ENCODE measurements around the gene CAP1.
A peak's percentile ranks its signal among the peaks of the same experiment; 100 is the strongest.
"Not testable (repeated sequence)": the region's sequence is repeated elsewhere in the genome, so short reads cannot be mapped to it uniquely, and the experiment has no call there.

Gene CAP1

GRCh38 chr1:40040511-40041465 is at the start of gene CAP1:
Gene CAP1, plus strand, starts transcription at chr1:40040729. Its CDS starts 18,618 bp downstream, at chr1:40059347.
- peak; percentile 96 for DNase-seq

- DNase-seq: no peak
Observed at GRCh38 chr1:39992234-39992633, 48.3 kb upstream of the CAP1 start.

- DNase-seq: no peak
Observed at GRCh38 chr1:39992888-39993287, 47.6 kb upstream of the CAP1 start.

DNA sequence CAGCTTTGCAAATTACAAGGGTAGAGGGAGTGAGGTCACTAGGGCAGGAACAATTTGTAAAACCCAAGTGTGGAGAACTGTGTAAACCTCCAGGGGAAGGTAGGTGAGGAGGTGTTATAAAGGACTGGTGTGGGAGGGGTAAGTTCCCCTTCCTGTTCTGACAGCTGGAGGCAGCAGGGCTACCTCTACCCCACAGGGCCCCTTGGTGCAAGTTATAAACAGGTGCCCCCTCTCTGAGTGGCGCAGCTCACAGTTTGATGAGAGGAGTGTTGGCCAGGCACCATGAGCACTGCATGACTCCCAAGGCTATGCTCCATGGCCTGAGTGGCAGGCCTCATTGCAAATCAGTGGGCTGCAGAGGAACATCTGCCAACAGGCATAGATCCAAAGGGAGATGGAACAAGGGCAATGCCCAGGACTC is 44.5 kb upstream of the CAP1 start:
- no peak for DNase-seq

- DNase-seq: no peak
Observed at GRCh38 chr1:39996396-39997004, 44.0 kb upstream of the CAP1 start.

DNA sequence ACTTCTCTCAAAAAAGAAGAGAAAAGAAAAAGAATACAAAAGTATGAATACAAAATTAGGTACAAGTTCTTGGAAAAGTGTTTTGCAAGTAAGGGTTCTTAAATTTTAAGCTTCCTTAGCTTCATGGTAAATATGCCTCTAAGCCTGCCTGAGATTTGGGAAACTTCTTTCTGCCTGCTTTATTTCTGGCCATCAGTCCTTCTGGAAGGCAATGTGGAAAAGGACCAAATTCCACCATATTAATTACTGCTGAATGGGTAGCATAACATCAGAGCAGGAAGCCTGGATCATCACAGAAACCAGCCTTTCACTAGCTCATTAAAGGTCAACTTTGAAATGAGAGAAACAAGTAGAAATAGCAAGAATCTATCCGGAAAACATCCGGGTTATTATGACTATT is 39.1 kb upstream of the CAP1 start:
- DNase-seq: no peak

GRCh38 chr1:40003156-40004093 is 37.1 kb upstream of the CAP1 start:
- DNase-seq: no peak

DNA sequence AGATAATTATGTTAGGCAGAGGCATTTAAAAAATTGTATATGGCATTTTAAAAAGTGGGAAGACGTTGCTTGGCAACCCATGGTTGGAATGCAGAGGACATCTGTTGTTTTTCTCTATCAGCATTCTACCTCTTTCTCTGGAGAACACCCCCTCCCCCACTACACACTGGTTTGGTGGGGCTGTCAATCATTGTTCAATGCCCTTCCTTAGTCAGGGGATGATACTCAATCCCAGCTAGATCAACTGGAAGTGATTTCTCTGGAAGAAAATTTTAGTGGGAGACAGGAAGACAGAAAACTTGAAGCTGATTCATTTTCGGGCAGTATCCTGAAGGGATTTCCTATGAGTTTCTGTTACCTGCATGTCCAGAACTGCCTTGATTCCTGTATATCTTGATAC is 35.7 kb upstream of the CAP1 start:
- no peak for DNase-seq

DNA sequence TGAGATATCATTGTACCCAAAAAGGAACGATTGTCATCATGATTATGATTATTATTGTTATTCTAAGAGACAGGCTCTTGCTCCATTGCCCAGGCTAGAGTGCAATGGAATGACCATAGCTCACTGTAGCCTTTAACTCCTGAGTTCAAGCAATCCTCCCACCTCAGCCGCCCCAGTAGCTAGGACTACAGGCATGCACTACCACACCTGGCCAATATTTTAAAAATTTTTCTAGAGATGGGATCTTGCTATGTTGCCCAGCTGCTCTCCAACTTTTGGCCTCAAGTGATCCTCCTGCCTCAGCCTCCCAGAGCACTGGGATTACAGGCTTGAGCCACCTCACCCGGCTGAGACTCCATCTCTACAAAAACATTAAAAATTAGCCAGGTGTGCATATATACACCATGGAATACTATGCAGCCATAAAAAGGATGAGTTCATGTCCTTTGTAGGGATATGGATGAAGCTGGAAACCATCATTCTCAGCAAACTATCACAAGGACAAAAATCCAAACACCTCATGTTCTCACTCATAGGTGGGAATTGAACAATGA is 33.0 kb upstream of the CAP1 start:
- not testable (repeated sequence) for DNase-seq

- no peak for DNase-seq
Observed at GRCh38 chr1:40011198-40011597, 29.3 kb upstream of the CAP1 start.

- DNase-seq: no peak
Observed at GRCh38 chr1:40014253-40014706, 26.2 kb upstream of the CAP1 start.

GRCh38 chr1:40014812-40015594 is 25.5 kb upstream of the CAP1 start:
- no peak for DNase-seq

GRCh38 chr1:40017951-40018575 is 22.5 kb upstream of the CAP1 start:
- DNase-seq: no peak

DNA sequence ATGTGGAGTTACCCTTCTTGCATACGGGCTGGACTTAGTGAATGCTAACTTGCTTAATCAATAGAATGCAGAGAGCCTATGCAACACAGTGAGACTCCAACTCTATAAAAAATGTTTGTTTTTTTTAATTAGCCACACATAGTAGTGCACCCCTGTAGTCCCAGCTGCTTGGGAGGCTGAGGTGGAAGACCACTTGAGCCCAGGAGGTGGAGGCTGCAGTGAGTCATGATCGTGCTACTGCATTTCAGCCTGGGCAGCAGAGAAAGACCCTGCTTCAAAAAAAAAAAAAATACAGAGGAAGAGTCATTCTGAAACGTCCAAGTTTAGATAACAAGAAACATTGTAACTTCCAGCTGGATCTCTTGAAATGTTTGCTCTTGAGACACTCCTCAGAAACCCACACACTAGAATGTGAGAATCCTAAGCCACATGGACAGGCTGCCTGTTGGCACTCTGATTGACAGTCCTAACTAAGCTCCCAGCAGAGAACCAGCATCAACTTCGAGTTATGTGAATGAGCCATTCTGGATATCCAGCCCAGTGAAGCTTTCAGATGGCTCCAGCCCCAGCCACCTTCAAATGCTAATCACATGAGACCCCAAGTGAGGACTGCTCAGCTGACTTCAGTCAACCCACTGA is 20.0 kb upstream of the CAP1 start:
- DNase-seq: no peak

GRCh38 chr1:40023379-40023944 is 17.1 kb upstream of the CAP1 start:
- DNase-seq: no peak

DNA sequence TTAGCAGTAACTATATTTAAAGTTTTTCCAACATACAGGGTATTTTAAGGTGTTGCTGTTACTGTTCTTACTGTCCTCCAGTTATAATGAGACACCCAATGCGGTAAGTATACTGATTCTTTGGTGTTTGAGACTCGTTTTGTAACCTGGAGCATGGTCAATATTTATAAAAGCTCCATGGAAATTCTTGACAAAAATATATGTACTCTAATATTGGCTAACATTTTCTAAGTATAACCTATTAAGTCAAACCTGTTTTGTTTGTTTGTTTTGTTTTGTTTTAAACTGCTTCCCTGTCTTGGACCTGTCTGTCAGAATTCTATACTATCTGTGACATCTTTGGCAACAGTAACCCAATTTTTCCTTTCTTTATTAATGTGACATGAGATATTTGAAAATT is 15.9 kb upstream of the CAP1 start:
- DNase-seq: no peak

DNA sequence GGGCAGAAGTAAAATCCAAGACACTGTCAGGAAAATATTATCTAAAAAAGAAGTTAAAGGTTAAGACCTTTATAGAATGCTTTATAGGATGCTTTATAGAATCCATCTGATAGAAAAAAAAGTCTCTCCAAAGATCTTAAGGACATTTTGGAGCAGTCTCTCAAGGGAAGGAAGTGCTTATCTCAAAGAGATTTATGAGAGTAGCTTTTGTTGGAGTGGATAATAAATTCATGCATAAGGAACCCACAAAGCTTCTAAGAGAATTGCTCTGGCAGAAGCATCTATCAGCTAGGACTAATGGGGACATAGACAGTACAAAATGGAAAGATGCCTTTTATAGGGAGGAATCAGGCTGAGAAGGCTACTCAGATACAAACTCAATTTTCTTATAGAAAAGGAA is 12.9 kb upstream of the CAP1 start:
- no peak for DNase-seq

- no peak for DNase-seq
Observed at GRCh38 chr1:40029608-40030007, 10.9 kb upstream of the CAP1 start.

- no peak for DNase-seq
Observed at GRCh38 chr1:40030528-40031135, 9.9 kb upstream of the CAP1 start.

Data from DMS79 (cell line).